Dedifferentiated amniotic fluid mesenchymal stem cell (primary cell): ENCODE measurements around the gene HDDC2.

Experiments
- DNase-seq: peaks from one replicate; pipeline ENCODE4 v3.0.0-alpha.2; 2016; ENCODE audit errors: extremely low spot score

Gene HDDC2, protein sequence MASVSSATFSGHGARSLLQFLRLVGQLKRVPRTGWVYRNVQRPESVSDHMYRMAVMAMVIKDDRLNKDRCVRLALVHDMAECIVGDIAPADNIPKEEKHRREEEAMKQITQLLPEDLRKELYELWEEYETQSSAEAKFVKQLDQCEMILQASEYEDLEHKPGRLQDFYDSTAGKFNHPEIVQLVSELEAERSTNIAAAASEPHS

DNA sequence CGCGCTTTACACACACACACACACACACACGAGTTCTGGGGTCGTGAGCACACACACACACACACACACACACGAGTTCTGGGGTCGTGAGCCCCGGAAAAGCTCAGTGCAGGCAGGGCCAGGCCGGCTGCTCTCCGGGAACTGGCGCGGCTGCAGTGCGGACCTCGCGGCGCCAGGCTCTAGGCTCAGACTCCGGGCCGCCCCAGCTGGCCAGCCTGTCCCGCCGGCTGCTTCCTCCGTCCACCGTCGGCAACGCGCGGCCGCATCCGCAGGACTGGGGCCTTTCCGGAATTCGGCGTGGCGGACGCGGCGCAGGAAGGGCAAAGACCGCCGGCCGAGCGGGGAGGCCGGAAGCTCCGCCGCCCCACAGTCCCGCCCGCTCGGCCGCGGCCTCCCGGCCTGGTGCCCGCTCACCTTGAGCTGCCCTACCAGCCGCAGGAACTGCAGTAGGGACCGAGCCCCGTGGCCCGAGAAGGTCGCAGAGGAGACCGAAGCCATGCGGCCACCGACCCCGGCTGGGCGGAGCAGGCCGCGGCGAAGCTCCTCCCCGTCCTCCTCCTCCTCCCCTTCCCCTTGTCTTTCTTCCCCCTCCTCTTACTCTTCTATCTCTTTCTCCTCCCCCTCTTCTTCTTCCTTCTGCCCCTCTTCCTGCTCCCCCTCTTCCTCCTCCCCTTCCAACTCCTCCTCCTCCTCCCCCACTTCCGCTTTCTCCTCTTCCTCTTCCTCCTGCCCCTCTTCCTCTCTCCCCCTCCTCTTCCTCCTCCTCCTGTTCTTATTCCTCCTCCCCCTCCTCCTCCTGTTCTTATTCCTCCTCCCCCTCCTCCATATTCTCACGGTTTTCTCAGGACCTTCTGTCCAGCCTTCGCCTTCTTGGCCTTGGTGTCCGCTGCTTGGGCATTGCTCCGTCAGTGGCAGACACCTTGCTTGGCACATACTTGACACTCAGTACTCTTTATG is at the start of gene HDDC2:
HDDC2 (minus strand) TSS at position 533 of the 957 bp plus-strand sequence; CDS start at position 498, 35 bp downstream.
- peak; percentile 41 for DNase-seq

DNA sequence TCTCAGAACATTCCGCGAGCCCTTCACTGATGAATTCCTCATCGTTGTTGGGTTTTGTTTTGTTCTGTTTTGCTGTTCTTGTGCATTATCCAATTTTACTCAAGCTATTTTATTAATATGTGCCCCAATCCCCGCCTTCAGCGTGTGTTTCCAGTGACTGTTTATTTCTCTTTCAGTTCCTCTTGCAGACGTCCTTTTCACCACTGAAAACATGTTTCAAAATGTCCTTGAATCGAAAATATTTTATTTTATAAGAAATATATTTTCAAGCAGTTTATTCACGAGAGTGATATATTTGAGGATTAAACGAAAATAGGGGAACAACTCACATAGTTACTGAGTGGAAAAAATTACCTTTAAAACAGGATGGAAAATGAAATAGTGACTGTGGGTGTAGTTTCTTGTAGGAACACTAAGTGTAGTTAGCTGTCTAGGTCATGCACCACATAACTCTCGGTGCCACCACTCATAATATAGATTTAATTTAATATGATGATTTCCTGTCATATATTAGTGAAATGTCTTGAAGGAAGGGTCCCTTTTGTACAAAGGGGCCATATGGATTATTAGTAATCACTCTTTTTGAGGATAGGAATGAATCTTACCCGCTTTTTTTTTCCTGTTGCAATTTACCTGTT is 45.3 kb upstream of the HDDC2 start:
- DNase-seq = no peak

GRCh38 chr6:125346201-125346925 is 44.6 kb upstream of the HDDC2 start:
- no peak for DNase-seq

DNA sequence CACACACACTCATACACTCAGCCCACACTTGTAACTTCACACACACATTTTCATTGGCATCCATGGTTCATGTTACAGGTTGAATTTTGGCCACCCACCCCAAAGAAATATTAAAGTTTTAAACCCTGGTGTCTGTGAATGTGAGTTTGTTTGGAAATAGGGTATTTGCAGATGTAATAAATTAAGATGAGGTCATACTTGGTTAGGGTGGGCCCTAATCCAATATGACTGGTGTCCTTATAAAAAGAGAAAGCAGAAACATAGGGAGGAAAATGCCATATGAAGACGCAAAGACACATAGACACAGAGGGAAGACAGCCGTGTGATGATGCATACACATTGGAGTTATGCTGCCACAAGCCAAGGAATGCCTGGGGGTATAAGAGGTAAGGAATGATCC is 39.7 kb upstream of the HDDC2 start:
- DNase-seq = no peak

DNA sequence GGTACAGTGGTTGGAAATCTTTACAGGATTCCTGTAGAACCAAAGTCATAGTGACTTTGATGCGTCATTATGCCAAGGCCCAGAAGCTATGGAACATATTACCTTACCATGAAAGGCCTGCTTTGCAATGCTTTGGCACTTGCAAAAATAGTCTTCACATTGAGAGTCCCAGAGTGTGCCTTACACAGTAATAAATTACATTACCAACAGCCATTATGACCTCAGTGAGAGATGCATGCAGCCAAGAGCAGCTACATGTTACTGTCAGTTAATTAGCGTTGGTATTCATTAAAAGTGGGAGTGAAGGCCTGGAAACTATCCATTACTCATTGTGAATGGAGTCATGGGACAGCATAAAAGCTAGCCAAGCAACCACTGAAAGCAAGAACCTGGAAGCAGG is 39.2 kb upstream of the HDDC2 start:
- no peak for DNase-seq

GRCh38 chr6:125340175-125340835 is 38.5 kb upstream of the HDDC2 start:
- no peak for DNase-seq

DNA sequence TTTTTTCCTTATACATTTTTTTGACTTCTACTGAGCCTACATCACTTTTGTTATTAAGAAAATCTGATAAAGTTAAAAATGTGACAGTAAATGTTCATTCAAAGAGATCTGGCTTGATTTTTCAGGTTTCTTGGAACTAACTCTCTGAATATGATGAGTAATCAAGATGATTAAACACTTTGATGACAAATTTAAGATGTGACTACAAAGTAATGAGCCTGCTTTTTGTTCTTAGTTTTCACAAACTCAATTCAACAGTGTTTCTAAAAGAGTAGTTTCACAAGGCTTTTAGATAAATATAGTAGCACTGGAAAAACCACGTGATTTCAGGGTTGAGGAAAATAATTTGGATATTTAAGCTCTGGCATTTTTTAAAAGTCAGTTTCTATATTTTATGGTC is 37.9 kb upstream of the HDDC2 start:
- DNase-seq = no peak

DNA sequence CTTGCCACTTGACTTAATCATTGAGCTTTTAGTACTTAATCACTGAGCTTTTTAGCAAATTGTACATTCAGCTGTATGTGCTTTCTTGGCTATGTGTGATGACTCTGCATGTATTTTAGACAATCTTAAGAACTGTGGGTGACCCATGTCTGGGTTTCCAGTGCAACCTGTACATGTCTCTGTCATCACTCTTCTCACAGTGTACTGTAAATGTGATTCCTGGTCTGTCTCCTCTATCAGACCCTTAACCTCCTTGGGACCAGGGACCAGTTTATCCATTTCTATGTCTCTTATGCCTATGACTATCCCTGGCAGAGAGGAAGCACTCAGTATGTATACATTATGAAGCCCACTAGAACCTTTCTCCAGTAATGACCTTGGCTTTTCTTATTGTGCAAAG is 36.6 kb upstream of the HDDC2 start:
- DNase-seq = no peak

DNA sequence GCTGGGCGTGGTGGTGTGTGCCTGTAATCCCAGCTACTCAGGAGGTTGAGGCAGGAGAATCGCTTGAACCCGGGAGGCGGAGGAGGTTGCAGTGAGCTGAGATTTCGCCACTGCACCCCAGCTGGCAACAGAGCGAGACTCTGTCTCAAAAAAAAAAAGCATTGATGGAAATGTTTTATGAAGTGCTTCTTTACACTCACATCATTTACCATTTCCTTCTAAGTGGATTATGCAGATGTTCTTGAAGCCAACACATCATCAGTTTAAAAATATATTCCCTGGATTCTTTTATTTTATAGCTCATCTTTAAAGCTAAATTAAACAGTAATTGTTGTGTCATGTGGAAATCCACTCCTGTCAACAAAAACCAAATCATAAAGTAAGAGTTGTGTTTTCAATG is 35.9 kb upstream of the HDDC2 start:
- DNase-seq = no peak

GRCh38 chr6:125332664-125333063 is 30.9 kb upstream of the HDDC2 start:
- no peak for DNase-seq

DNA sequence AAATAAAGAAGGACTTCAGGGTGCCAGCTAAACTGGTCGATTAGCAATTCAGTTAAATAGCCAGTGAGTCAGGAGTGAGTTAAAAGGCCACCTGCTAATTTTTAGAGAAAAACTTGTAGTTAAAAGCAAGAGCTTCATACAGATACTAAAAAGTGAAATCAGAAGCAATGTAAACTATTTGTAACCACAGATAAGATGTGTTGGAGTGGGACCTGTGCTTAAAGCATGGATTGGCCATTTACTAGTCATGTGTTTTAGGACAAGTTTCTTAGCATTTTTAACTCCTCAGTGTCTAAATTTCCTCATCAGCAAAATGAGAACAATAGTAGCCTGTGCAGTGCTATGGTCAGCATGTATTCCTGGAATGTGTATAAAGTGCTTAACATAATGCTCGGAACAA is 23.8 kb upstream of the HDDC2 start:
- no peak for DNase-seq

GRCh38 chr6:125323376-125323775 is 21.6 kb upstream of the HDDC2 start:
- no peak for DNase-seq

- no peak for DNase-seq
Measured at GRCh38 chr6:125316621-125317020, 14.9 kb upstream of the HDDC2 start.

DNA sequence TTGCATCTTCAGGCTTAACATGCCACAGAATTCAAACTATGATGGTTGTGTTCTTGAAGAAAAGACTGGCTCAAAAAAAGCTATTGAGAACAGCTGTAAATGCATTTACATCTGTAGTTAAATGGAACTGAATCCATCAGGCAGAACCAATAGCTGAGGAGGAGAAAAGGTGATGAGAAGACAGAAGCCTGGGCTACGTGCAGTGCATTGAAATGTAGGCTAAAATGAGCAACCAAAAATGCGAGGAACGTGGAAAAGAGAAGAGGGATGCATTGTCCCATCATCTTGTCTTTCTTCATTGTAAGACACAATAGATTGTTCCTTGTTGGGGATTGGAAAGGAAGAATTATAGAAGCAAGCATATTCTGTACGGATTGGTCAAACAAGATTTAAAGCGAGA is 13.8 kb upstream of the HDDC2 start:
- DNase-seq = no peak

DNA sequence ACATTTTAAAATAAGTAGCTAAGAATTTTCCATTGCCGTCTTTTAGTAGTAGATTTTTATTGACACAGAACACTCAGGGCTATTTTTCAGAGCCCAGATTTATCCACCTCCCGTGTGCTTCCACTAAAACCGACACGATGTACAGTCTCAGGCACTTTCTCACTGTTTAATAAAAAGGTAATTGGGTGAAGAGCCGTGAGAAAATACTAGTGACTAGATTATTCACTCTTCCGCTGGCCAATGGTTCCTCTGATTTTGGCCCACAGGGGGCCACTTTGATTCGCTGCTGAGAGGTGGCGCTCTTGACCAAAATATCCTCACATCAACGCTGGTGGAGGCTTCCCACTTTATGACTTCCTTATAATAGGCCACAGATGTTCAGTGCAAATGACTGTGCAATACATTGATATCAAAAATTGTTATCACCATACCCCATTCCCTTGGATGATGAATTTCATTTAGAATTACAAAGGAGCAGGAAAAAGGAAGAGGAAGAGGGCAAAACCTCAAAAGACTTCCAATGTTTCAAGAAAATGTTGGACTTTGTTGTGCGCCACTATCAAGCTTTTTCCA is 12.3 kb upstream of the HDDC2 start:
- peak; percentile 61 for DNase-seq

DNA sequence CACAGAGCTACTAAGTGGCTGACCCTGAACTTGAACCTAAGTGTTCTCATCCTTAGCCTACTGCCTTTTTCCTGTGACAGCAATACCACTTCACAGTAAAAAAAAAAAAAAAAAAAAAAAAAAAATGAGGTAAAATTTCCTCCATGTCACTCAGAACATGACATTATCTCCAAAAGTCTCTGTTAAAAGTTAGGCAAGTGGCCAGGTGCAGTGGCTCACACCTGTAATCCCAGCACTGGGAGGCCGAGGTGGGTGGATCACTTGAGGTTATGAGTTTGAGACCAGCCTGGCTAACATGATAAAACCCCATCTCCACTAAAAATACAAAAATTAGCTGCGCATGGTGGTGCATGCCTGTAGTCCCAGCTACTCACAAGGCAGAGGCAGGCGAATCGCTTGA is 11.2 kb upstream of the HDDC2 start:
- no peak for DNase-seq

DNA sequence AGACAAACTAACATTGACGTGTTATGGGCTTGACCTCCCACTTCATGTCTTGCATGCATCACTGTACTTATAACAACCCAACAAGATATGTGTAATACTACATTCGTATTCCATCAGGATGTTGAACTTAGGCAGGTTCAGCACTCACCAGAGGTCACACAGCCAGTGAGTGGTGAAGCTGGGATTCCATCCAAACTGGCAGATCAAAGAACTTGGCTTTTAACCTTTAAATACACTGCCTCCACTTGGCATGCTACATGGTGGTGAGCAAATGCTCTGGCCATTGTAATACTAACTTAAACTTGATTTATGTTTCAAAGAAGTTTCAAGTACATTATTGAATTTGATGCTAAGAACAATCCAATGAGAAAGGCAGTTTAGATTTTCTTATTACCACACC is 10.7 kb upstream of the HDDC2 start:
- no peak for DNase-seq

DNA sequence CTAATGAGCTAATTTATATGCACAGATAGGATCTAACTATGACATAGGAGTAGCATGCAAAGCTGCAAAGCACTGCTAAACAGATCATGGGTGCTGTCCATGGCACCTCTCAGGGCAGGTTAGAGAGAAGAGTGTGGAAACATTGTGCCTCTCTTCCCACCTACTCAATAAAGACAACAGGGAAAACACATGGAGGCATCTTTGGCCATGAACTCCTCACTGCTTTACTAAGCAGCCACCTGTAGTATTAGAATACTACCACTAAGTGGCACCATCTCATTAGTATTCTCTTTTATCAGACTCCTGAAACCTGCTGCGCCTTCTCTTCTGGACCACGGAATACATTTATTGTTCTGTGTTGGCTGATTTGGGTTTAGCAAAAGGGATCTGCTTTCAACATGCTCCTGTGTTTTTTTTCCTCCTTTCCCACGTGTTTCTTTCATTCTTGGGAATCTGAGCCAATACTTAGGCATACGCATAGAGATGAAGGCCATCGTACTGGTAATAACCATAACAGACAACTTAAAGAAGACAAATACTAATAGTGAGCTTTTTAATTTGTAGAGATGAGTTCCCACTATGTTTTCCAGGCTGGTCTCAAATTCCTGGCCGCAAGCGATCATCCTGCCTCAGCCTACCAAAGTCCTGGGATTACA is 9.4 kb upstream of the HDDC2 start:
- peak; percentile 77 for DNase-seq

GRCh38 chr6:125307964-125308615 is 6.3 kb upstream of the HDDC2 start:
- no peak for DNase-seq
